Measurements from ENCODE around the gene DEF6. TPM values are rescaled to one million over a fixed set of nuclear protein-coding genes. Genes with fewer than 3 reads are reported as not detected.

DEF6 gene
- total and polyA plus RNA-seq, 2 of the 8 experiments (the other 6 are each of a cell fraction or from before 2014, with no cell fraction given), result 3.3 to 4.1 TPM

- TF ChIP-seq TCF12 (IDR thresholded peaks at IDR 0.05; ENCODE audit: low read depth, low read length), result no peak
- no peak for TF ChIP-seq SP4 (IDR thresholded peaks at IDR 0.05; ENCODE audit: low read length)
- TF ChIP-seq, protein P1, sequence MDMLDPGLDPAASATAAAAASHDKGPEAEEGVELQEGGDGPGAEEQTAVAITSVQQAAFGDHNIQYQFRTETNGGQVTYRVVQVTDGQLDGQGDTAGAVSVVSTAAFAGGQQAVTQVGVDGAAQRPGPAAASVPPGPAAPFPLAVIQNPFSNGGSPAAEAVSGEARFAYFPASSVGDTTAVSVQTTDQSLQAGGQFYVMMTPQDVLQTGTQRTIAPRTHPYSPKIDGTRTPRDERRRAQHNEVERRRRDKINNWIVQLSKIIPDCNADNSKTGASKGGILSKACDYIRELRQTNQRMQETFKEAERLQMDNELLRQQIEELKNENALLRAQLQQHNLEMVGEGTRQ (IDR thresholded peaks at IDR 0.05; ENCODE audit: low read length), result no peak
- no peak for TF ChIP-seq RFX5 (IDR thresholded peaks at IDR 0.05; ENCODE audit: borderline replicate concordance, low read depth, low read length)
Observed at GRCh38 chr6:35258858-35259193, 38.8 kb upstream of the DEF6 start (continued).
